Measurements from ENCODE around the gene PLAC1.

The PLAC1 gene, protein sequence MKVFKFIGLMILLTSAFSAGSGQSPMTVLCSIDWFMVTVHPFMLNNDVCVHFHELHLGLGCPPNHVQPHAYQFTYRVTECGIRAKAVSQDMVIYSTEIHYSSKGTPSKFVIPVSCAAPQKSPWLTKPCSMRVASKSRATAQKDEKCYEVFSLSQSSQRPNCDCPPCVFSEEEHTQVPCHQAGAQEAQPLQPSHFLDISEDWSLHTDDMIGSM

DNA sequence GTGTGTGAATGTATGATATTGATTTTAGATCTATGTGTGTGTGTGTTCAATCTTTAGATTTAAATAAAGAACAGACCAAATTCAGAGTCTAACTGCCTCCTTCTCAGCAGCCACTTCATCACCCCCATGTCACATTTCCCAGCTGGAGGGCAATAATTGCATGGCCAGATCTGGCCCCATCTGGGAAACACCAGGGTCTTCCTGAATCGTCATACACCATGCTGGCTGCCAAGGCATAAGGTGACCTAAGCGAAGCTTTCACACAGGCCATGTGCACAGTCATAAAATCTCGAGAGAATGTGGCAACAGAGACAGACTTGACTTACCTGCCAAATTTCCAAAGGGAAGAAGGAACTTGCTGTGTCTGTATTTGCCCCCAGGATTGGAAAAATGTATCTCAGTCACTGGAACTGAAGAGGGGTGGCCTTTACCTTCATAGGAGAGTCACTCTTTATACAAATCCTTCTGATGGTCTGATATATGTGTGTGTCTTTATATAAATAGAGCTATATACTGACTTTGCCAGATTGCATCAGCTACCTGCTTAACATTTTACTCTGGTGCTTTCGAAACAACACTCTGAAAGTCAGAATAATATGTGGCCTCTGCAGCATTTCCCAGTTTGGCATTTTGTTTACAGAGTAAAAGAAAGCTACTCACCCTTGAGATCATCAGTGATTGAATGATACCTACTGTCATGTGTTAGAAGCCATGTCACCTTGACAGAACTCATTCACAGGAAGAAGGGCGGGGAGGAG, at the start of gene PLAC1:
Gene PLAC1, minus strand, starts transcription at position 470 of the 758 bp plus-strand sequence. CDS start 91,789 bp downstream, outside the sequence.
- no peak for DNase-seq (ENCODE audit: extremely low read depth, low read depth)
- TF ChIP-seq, protein P1, sequence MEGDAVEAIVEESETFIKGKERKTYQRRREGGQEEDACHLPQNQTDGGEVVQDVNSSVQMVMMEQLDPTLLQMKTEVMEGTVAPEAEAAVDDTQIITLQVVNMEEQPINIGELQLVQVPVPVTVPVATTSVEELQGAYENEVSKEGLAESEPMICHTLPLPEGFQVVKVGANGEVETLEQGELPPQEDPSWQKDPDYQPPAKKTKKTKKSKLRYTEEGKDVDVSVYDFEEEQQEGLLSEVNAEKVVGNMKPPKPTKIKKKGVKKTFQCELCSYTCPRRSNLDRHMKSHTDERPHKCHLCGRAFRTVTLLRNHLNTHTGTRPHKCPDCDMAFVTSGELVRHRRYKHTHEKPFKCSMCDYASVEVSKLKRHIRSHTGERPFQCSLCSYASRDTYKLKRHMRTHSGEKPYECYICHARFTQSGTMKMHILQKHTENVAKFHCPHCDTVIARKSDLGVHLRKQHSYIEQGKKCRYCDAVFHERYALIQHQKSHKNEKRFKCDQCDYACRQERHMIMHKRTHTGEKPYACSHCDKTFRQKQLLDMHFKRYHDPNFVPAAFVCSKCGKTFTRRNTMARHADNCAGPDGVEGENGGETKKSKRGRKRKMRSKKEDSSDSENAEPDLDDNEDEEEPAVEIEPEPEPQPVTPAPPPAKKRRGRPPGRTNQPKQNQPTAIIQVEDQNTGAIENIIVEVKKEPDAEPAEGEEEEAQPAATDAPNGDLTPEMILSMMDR (IDR thresholded peaks at IDR 0.05; ENCODE audit: low read depth, low read length, missing control alignments) = no peak
- H3K4me3 ChIP-seq (replicated peaks; ENCODE audit: low read depth, low read length) = no peak within 1 kb of the TSS

DNA sequence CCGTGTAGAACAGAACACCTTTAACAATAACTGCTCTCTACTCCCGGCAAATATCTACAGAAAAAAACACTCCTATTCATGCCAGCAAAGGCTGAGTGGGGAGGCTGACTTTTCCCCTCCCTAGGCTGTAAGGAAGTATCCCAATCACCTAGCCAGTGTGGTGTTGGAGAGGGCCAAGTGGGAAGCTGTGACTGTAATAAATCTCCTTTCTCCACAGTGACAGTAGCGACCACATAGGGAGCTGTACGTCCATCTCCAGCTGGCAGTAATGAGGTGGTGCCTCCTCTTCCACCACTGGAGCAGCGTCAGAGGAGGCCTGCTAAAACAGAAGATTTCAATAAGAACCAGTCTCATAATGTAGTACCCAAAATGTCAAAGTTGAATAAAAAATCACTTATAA, 47.9 kb upstream of the PLAC1 start:
- H3K4me3 ChIP-seq (replicated peaks; ENCODE audit: low read depth, low read length) = no peak overlapping the region
- TF ChIP-seq, protein P1 (IDR thresholded peaks at IDR 0.05; ENCODE audit: low read depth, low read length, missing control alignments) = no peak
- no peak for DNase-seq (ENCODE audit: extremely low read depth, low read depth)

DNA sequence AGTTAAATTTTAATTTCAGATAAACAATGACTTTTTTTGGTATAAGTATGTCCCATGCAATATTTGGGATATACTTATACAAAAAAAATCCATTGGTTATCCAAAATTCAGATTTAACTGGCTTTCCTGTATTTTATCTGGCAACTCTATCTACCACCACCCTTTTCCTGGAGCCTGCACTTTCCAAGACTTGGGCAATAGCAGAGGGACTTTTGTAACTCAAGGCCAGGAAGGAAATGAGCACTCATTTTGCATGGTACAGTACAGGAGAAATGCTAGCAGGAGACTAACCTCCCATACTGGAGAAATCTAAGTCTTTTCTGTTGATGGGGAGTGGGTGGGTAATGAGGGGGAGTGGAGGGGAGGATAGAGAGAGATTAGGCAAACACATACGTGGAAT, 37.7 kb upstream of the PLAC1 start:
- no peak for DNase-seq (ENCODE audit: extremely low read depth, low read depth)
- TF ChIP-seq, protein P1 (IDR thresholded peaks at IDR 0.05; ENCODE audit: low read depth, low read length, missing control alignments) = no peak
- no peak overlapping the region for H3K4me3 ChIP-seq (replicated peaks; ENCODE audit: low read depth, low read length)

DNA sequence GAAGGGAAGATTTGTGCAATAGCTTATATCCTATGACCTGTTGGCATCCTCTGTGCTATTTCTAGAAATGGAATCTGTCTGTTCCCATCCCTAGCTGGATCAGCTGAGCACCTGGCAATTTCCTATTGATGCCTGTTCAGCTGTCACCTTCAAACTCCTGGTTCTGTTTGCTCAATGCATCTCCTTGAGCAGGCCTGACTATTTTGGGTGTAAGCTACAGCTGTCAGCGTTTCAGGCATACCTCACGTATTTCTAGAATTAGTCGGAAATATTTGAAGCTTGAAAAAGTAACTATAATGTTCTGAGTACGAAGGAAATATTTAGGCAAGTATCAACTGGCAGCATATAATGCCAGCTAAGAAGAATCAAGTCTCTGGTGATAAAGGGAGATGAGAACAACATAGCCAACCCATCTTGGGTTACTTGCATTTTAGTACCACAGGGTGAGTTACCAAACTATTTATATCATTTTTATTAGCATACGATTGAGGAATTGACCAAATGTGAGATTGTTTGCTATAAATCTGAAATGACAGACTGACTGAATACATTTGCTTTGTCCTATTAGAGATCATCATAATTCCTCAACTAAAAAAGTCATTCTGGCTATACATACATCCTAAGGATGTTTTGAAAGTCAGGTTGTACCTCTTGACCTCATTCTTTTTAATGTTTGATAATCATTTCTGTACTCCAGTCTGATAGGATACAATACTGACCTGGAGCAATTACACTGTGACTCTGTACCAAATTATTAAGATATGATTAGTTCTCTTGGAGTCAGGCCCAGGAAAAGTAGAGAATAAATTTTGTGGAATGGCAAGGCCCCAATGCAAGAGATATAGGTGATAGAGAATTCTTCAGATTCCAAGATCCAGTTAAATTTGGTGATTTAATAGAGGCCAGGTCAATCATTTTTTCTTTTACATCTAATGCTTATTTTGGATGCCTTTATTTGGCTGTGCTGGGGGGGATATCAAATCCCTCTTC, 36.4 kb upstream of the PLAC1 start:
- TF ChIP-seq, protein P1 (IDR thresholded peaks at IDR 0.05; ENCODE audit: low read depth, low read length, missing control alignments) = no peak
- DNase-seq (ENCODE audit: extremely low read depth, low read depth) = no peak
- H3K4me3 ChIP-seq (replicated peaks; ENCODE audit: low read depth, low read length) = no peak overlapping the region

DNA sequence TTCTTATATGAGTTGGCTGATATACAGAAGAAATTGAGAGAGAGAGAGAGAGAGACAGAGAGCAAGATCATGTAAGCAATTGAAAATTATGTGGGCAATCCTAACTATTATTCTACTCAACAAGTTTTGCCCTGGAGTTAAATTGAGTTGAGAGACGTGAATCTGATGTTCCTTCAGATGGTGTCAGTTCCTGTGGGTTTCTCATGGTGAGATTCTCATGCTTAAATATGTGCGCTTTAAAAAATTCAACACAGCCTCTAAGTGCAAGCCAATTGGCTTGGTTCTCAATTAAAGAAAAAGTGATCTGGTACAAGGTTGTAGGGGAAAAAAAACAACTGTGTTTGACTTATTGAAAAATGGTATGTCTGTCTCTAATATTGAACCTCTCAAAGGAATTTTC, 35.4 kb upstream of the PLAC1 start:
- DNase-seq (ENCODE audit: extremely low read depth, low read depth) = no peak
- TF ChIP-seq, protein P1 (IDR thresholded peaks at IDR 0.05; ENCODE audit: low read depth, low read length, missing control alignments) = no peak
- H3K4me3 ChIP-seq (replicated peaks; ENCODE audit: low read depth, low read length) = no peak overlapping the region

DNA sequence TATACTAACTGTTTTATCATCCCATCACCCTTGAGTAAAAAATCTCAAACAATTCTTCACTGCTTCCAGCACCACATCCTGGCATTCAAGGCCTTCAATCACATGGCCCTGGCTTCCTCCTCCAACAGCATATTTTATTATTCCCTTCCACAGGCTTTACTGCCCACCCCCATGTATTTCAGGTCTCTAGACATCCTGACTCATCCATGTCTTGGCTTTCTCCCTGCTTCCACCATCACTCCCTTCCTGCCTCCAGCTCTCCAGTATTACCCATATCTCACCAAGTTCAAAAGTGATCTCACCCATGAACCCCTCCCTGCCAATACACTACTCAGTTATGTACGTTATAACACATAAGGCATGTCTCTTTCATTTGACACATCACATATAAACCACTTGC, 34.7 kb upstream of the PLAC1 start:
- no peak overlapping the region for H3K4me3 ChIP-seq (replicated peaks; ENCODE audit: low read depth, low read length)
- no peak for DNase-seq (ENCODE audit: extremely low read depth, low read depth)

More for the DNA sequence above, 34.7 kb upstream of the PLAC1 start:
- TF ChIP-seq, protein P1 (IDR thresholded peaks at IDR 0.05; ENCODE audit: low read depth, low read length, missing control alignments) = no peak
